Endometrial microvascular endothelial cells (primary cell): ENCODE results near the gene NMD3. TPM values are rescaled to one million over a fixed set of nuclear protein-coding genes. Genes with fewer than 3 reads are reported as not detected.
"Not testable (repeated sequence)": the region's sequence is repeated elsewhere in the genome, so short reads cannot be mapped to it uniquely, and the experiment has no call there.

Experiments used
- in situ Hi-C: cut with HindIII; loops from 2 replicates; pipeline ENCODE4 v1.10.0; 2017; ENCODE audit warnings: low sequenced_read_pairs, low pct_unique_long_range_greater_than_20kb; ENCODE audit errors: inconsistent ontology term
- total RNA-seq: library from RNA; depleted of rRNA; stranded (reverse); fragments of >200 nt; gene quantifications from one replicate; pipeline ENCODE4 v1.2.3, GENCODE V29; 2015; ENCODE audit errors: inconsistent ontology term

Gene NMD3
- total RNA-seq, 1 donor from 2014 or later, result 102 TPM

- in situ Hi-C loops, result no loop called here
Measured at GRCh38 chr3:161271646-161272045, 50.5 kb downstream of the NMD3 start.

- in situ Hi-C loops, result no loop called here
Measured at GRCh38 chr3:161272524-161272923, 51.4 kb downstream of the NMD3 start.

GRCh38 chr3:161273589-161274218 is 52.6 kb downstream of the NMD3 start:
- in situ Hi-C loops, result no loop called here

GRCh38 chr3:161274691-161275298 is 53.7 kb downstream of the NMD3 start:
- in situ Hi-C loops, result no loop called here

GRCh38 chr3:161275919-161276318 is 54.8 kb downstream of the NMD3 start:
- in situ Hi-C loops, result no loop called here

GRCh38 chr3:161282387-161282786 is 61.3 kb downstream of the NMD3 start:
- in situ Hi-C loops, result not testable (repeated sequence)

- in situ Hi-C loops, result no loop called here
Measured at GRCh38 chr3:161284989-161285388, 63.9 kb downstream of the NMD3 start.

- in situ Hi-C loops, result no loop called here
Measured at GRCh38 chr3:161289174-161289573, 68.1 kb downstream of the NMD3 start.

- in situ Hi-C loops, result no loop called here
Measured at GRCh38 chr3:161291191-161291901, 70.2 kb downstream of the NMD3 start.

GRCh38 chr3:161293381-161293780 is 72.3 kb downstream of the NMD3 start:
- in situ Hi-C loops, result no loop called here

GRCh38 chr3:161295325-161295724 is 74.2 kb downstream of the NMD3 start:
- in situ Hi-C loops, result no loop called here

GRCh38 chr3:161296814-161297213 is 75.7 kb downstream of the NMD3 start:
- in situ Hi-C loops, result no loop called here

Other genes with a start within 250 kb of the NMD3 start
- gene B3GALNT1, start 116.0 kb upstream of the NMD3 start, total RNA-seq, result 45.1 TPM
- not detected for gene SPTSSB, start 150.2 kb downstream of the NMD3 start, total RNA-seq